Spleen (tissue), 7 donors: Measurements from ENCODE around the gene PRSS57.

ENCODE experiments used
- CTCF ChIP-seq, 11 experiments: fragments of 200-600 bp in 7 of 11; fragments of 450-650 bp in 4 of 11; sonication (generic) in 4 of 11; IDR thresholded peaks in 8 of 11; conservative IDR thresholded peaks in 3 of 11; 1 replicate in 7 of 11; 2 replicates in 4 of 11; pipeline versions ENCODE4 v1.4.0 to v1.8.0; 2016 to 2021; ENCODE audit warnings: antibody characterized with exemption in 11 of 11, inconsistent platforms in 4 of 11, mild to moderate bottlenecking in 1 of 11
- POLR2A ChIP-seq, 3 donors: fragments of 450-650 bp; IDR thresholded peaks; one replicate each; pipeline ENCODE4 v1.5.1; 2017; ENCODE audit warnings: antibody characterized with exemption in 3 of 3, mild to moderate bottlenecking in 1 of 3
- POLR2AphosphoS5 ChIP-seq, 3 donors: sonication (generic); formaldehyde crosslinking; IDR thresholded peaks; one replicate each; pipeline ENCODE4 v1.5.1; 2017; ENCODE audit warnings: antibody characterized with exemption in 3 of 3
- donor health status: DM: no; HTN: no; CAD: no; lungs with moderate emphysema.
- donor health status: DM: no; HTN: no; CAD: no.
- donor health status: DM: no; HTN: no; CAD: no.

- TF ChIP-seq CTCF (IDR thresholded peaks at IDR 0.05 in 8 of 11, conservative IDR thresholded peaks at IDR 0.05 in 3 of 11) (no peak), POLR2A (IDR thresholded peaks at IDR 0.05) (no peak), POLR2AphosphoS5 (IDR thresholded peaks at IDR 0.05) (no peak)
These were observed 34.9 kb upstream of the PRSS57 start for GRCh38 chr19:729965-730668.
